Lung (tissue), 12 donors: Measurements from ENCODE around the gene LRRC45. TPM values are rescaled to one million over a fixed set of nuclear protein-coding genes. Genes with fewer than 3 reads are reported as not detected.

Source experiments
- ATAC-seq: fragments of 200-7000 bp; cut with Tn5 transposase; one replicate; pipeline ENCODE4 v1.9.1; 2020; ENCODE audit warnings: moderate number of reproducible peaks; ENCODE audit not compliant: insufficient read depth, low FRiP score
- DNase-seq, 3 donors: peaks; one replicate each; pipeline ENCODE4 v3.0.0-alpha.2; 2013 to 2017
- H3K27ac ChIP-seq, 2 donors: one replicate each; pipeline ENCODE4 v1.5.1; 2013; ENCODE audit warnings: mild to moderate bottlenecking in 2 of 2, moderate library complexity in 2 of 2, control low read depth in 1 of 2, inconsistent platforms in 1 of 2, low read depth in 1 of 2, low read length in 1 of 2
- H3K27me3 ChIP-seq, 3 donors: one replicate each; pipeline ENCODE4 v1.5.1; 2013; ENCODE audit warnings: low read length in 2 of 3; ENCODE audit not compliant: control insufficient read depth in 3 of 3, insufficient read depth in 3 of 3
- H3K36me3 ChIP-seq, 4 donors: one replicate each; pipeline ENCODE4 v1.5.1; 2013; ENCODE audit warnings: low read length in 4 of 4, mild to moderate bottlenecking in 1 of 4, moderate library complexity in 1 of 4; ENCODE audit not compliant: control insufficient read depth in 4 of 4, insufficient read depth in 4 of 4
- H3K4me1 ChIP-seq, 5 donors: one replicate each; pipeline ENCODE4 v1.5.1; 2013; ENCODE audit warnings: low read length in 5 of 5, mild to moderate bottlenecking in 2 of 5, moderate library complexity in 1 of 5; ENCODE audit not compliant: control insufficient read depth in 5 of 5, insufficient read depth in 5 of 5
- H3K4me3 ChIP-seq: one replicate; pipeline ENCODE4 v1.5.1; 2013; ENCODE audit warnings: mild to moderate bottlenecking, control low read depth, moderate library complexity
- H3K9ac ChIP-seq, 2 donors: one replicate each; pipeline ENCODE4 v1.5.1; 2013; ENCODE audit warnings: low read length in 2 of 2, control low read depth in 1 of 2; ENCODE audit not compliant: insufficient read depth in 1 of 2
- H3K9me3 ChIP-seq, 4 donors: one replicate each; pipeline ENCODE4 v1.5.1; 2013; ENCODE audit warnings: low read length in 3 of 4, mild to moderate bottlenecking in 1 of 4, moderate library complexity in 1 of 4; ENCODE audit not compliant: control insufficient read depth in 4 of 4, insufficient read depth in 3 of 4
- CTCF ChIP-seq: IDR thresholded peaks from 2 replicates; pipeline ENCODE4 v1.5.1; 2012; ENCODE audit warnings: mild to moderate bottlenecking; ENCODE audit errors: control extremely low read depth, extremely low read depth
- WGBS, 2 donors: extraction: QIAGEN DNeasy Blood & Tissue Kit; methylation state at CpG; one replicate each; pipeline ENCODE4 v1.1.7; 2013; 5-methylcytosine and 5-hydroxymethylcytosine counted together
- polyA plus RNA-seq, 2 donors: library from polyadenylated mRNA; stranded (reverse); fragments of 200-250 nt; gene quantifications; one replicate each; pipeline ENCODE4 v1.2.1, GENCODE V29; 2013
- total RNA-seq, 2 donors: library from RNA; depleted of rRNA in 1 of 2; stranded (reverse); fragments of >200 nt in 1 of 2; gene quantifications; one replicate each; pipeline ENCODE4 v1.2.1, GENCODE V29; 2014 to 2021
- donor health status: control.
- donor health status: control.
- donor health status: Bipolar disorder and iron deficiency.
- donor health status: healthy.
- donor health status: DM: yes; HTN: yes; CAD: no.

The LRRC45 gene
- total and polyA plus RNA-seq, 4 donors = 12.1 to 26.6 (median 16.5) TPM

- Histone ChIP-seq H3K9ac (no peak overlapping the region), H3K27ac (no peak overlapping the region), H3K36me3 (peaks cover 0 to 4% (median 0%) of the 10 kb centered on the region in 4 donors), H3K27me3 (no peaks in the 10 kb centered on the region), H3K4me1 (peaks cover 0 to 28% (median 9%) of the 10 kb centered on the region in 5 donors), H3K4me3 (no peak overlapping the region), H3K9me3 (no peaks in the 10 kb centered on the region)
- WGBS, 2 donors = 94 to 95% methylated on average over 34 to 38 of the region's 38 CpGs
- TF ChIP-seq CTCF = no peak
- DNase-seq (no peak), ATAC-seq (no peak)
Measured at GRCh38 chr17:82033359-82034085, 10.4 kb downstream of the LRRC45 start.

GRCh38 chr17:82034371-82035011, 11.4 kb downstream of the LRRC45 start:
- Histone ChIP-seq H3K4me3 (no peak overlapping the region), H3K4me1 (peaks cover 0 to 28% (median 9%) of the 10 kb centered on the region in 5 donors), H3K9ac (no peak overlapping the region), H3K9me3 (no peaks in the 10 kb centered on the region), H3K27me3 (no peaks in the 10 kb centered on the region), H3K36me3 (peaks cover 0 to 4% (median 0%) of the 10 kb centered on the region in 4 donors), H3K27ac (no peak overlapping the region)
- 91 to 94% methylated on average over 23 of the region's 23 CpGs for WGBS, 2 donors
- TF ChIP-seq CTCF = no peak
- no peak for ATAC-seq
- DNase-seq = no peak

- peaks cover 0 to 4% (median 0%) of the 10 kb centered on the region in 4 donors for H3K36me3 ChIP-seq
- H3K9me3 ChIP-seq = no peaks in the 10 kb centered on the region
- 92 to 93% methylated on average over 8 of the region's 8 CpGs for WGBS, 2 donors
- no peak overlapping the region for H3K4me3 ChIP-seq
- ATAC-seq (no peak), DNase-seq (no peak)
- peaks cover 0 to 20% (median 9%) of the 10 kb centered on the region in 5 donors for H3K4me1 ChIP-seq
- no peak overlapping the region for H3K27ac ChIP-seq
- no peak for TF ChIP-seq CTCF
- no peaks in the 10 kb centered on the region for H3K27me3 ChIP-seq
- no peak overlapping the region for H3K9ac ChIP-seq
Measured at GRCh38 chr17:82035488-82035887, 12.4 kb downstream of the LRRC45 start.
